Loucy (cell line): ENCODE results near the gene MRPL24.

ENCODE experiments used
- H2AFZ ChIP-seq: fragments of 200-600 bp; sonication (generic); 2 replicates; pipeline ENCODE4 v1.6.0; 2016; ENCODE audit warnings: antibody characterized with exemption, mild to moderate bottlenecking, low read length, moderate library complexity
- H3F3A ChIP-seq: fragments of 200-600 bp; 2 replicates; pipeline ENCODE4 v1.6.0; 2016; ENCODE audit warnings: antibody characterized with exemption, low read depth, mild to moderate bottlenecking
- H3K27me3 ChIP-seq: fragments of 200-600 bp; sonication (generic); 2 replicates; pipeline ENCODE4 v1.6.1; 2014; ENCODE audit warnings: low read length, mild to moderate bottlenecking; ENCODE audit not compliant: insufficient read depth, poor library complexity, severe bottlenecking
- H3K36me3 ChIP-seq: fragments of 200-600 bp; sonication (generic); 2 replicates; pipeline ENCODE4 v1.6.1; 2016; ENCODE audit warnings: low read length; ENCODE audit not compliant: insufficient read depth
- H3K4me1 ChIP-seq: fragments of 200-600 bp; sonication (generic); 2 replicates; pipeline ENCODE4 v1.5.1; 2014; ENCODE audit warnings: low read length, mild to moderate bottlenecking; ENCODE audit not compliant: insufficient read depth, poor library complexity, severe bottlenecking
- H3K4me2 ChIP-seq: fragments of 200-600 bp; sonication (generic); 2 replicates; pipeline ENCODE4 v1.6.0; 2014; ENCODE audit warnings: antibody characterized with exemption, low read length, low read depth, mild to moderate bottlenecking; ENCODE audit not compliant: poor library complexity, severe bottlenecking
- H3K4me3 ChIP-seq: fragments of 200-600 bp; sonication (generic); 2 replicates; pipeline ENCODE4 v1.5.1; 2014; ENCODE audit warnings: low read length, mild to moderate bottlenecking, mixed read lengths; ENCODE audit not compliant: poor library complexity, severe bottlenecking
- H3K79me2 ChIP-seq: fragments of 200-600 bp; sonication (generic); 2 replicates; pipeline ENCODE4 v1.6.1; 2014; ENCODE audit warnings: low read length; ENCODE audit not compliant: insufficient read depth
- H3K9ac ChIP-seq: fragments of 200-600 bp; sonication (generic); 2 replicates; pipeline ENCODE4 v1.6.0; 2014; ENCODE audit warnings: mild to moderate bottlenecking, low read depth, low read length, moderate library complexity; ENCODE audit not compliant: poor library complexity, severe bottlenecking
- H3K9me2 ChIP-seq: fragments of 200-600 bp; sonication (generic); replicated peaks from 2 replicates; pipeline ENCODE4 v1.6.1; 2016; ENCODE audit warnings: low read depth, low read length, mixed read lengths
- H3K9me3 ChIP-seq: fragments of 200-600 bp; sonication (generic); 2 replicates; pipeline ENCODE4 v1.6.1; 2014; ENCODE audit warnings: mild to moderate bottlenecking, antibody characterized with exemption, low read length, low read depth; ENCODE audit not compliant: insufficient read depth
- H4K20me1 ChIP-seq: fragments of 200-600 bp; sonication (generic); 2 replicates; pipeline ENCODE4 v1.6.0; 2014; ENCODE audit warnings: antibody characterized with exemption, low read length, mild to moderate bottlenecking; ENCODE audit not compliant: insufficient read depth, poor library complexity, severe bottlenecking
- EZH2phosphoT487 ChIP-seq: fragments of 200-600 bp; IDR thresholded peaks from 2 replicates; pipeline ENCODE4 v1.6.1; 2018; ENCODE audit warnings: antibody characterized with exemption, mild to moderate bottlenecking, moderate library complexity, borderline replicate concordance
- TF ChIP-seq, protein P1 (sequence below): fragments of 200-600 bp; sonication (generic); conservative IDR thresholded peaks from 2 replicates; pipeline ENCODE4 v1.5.1; 2014; ENCODE audit warnings: mild to moderate bottlenecking, antibody characterized with exemption, low read length

MRPL24 gene

DNA sequence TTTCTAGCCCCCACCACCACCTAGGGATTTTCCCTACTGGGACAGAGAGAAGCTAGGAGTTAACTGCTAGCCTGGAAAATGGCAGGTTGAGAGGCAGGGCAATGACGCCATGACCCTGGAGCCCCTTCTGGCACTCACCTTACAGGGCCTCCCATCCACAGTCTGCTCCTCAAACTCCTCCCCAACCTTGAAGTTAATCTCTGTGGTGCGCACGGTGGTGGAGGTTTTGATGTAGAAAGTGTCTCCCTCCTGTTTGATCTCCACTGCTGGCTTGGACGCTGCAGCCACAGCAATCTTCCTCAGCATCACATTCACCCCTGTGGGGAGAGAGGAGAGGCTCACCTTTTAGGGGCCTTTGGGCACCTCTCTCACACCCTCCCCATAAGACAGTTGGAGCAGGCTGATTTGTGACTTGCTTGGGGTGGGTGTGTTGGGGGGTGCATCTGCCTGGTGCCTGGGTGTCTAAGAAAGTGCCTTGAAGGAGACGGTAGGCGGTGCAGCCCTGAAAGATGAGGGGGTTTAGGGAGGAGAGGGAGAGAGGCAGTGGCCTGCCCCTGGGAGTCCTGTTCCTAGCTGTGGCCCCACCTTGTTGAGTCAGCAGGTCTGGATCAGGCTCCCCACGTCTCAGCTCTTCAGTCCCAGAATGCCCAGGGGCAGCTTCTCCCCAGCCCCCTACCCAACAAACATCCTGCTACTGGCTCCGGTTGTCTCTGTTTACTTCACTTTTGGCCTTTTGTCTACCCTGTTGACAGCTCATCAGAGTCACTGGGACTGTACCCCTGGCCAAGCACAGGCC, 40.0 kb downstream of the MRPL24 start:
- H3K9me2 ChIP-seq: no peaks in the 10 kb centered on the region
- H3K9ac ChIP-seq: no peak overlapping the region
- no peaks in the 10 kb centered on the region for H3K79me2 ChIP-seq
- H2AFZ ChIP-seq: no peak overlapping the region
- no peaks in the 10 kb centered on the region for H3F3A ChIP-seq
- H3K36me3 ChIP-seq: no peaks in the 10 kb centered on the region
- no peaks in the 10 kb centered on the region for H4K20me1 ChIP-seq
- no peak overlapping the region for H3K4me3 ChIP-seq
- no peaks in the 10 kb centered on the region for H3K27me3 ChIP-seq
- no peak overlapping the region for H3K4me2 ChIP-seq
- peaks cover 7% of the 10 kb centered on the region for H3K4me1 ChIP-seq
- TF ChIP-seq, protein P1, sequence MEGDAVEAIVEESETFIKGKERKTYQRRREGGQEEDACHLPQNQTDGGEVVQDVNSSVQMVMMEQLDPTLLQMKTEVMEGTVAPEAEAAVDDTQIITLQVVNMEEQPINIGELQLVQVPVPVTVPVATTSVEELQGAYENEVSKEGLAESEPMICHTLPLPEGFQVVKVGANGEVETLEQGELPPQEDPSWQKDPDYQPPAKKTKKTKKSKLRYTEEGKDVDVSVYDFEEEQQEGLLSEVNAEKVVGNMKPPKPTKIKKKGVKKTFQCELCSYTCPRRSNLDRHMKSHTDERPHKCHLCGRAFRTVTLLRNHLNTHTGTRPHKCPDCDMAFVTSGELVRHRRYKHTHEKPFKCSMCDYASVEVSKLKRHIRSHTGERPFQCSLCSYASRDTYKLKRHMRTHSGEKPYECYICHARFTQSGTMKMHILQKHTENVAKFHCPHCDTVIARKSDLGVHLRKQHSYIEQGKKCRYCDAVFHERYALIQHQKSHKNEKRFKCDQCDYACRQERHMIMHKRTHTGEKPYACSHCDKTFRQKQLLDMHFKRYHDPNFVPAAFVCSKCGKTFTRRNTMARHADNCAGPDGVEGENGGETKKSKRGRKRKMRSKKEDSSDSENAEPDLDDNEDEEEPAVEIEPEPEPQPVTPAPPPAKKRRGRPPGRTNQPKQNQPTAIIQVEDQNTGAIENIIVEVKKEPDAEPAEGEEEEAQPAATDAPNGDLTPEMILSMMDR: no peak
- TF ChIP-seq EZH2phosphoT487: no peak
- no peaks in the 10 kb centered on the region for H3K9me3 ChIP-seq

DNA sequence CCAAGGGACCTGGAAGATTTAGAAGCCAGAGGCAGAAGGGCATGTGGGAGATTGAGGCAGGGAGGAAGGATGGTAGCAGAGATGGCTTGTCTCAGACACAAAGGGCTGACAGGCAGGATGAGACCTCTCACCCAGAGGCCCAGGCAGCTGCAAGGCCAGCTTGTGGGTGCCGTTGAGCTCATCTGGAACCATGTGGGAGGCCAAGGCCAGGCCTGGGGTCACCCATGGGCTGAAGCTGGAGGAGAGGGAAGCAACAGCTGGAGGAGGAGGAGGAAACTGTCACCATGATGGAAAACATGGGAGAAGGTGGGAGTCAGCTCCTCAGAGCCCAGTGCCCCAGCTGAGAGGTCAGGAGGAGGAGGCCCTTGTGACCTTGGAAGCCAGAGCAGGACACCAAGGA, 41.9 kb downstream of the MRPL24 start:
- H3K27me3 ChIP-seq: no peaks in the 10 kb centered on the region
- TF ChIP-seq EZH2phosphoT487: no peak
- TF ChIP-seq, protein P1: no peak
- no peaks in the 10 kb centered on the region for H3F3A ChIP-seq
- peaks cover 3% of the 10 kb centered on the region for H3K4me1 ChIP-seq
- no peaks in the 10 kb centered on the region for H3K9me2 ChIP-seq
- H3K9me3 ChIP-seq: no peaks in the 10 kb centered on the region
- no peak overlapping the region for H3K4me3 ChIP-seq
- no peak overlapping the region for H3K9ac ChIP-seq
- no peaks in the 10 kb centered on the region for H3K36me3 ChIP-seq
- no peaks in the 10 kb centered on the region for H4K20me1 ChIP-seq
- no peaks in the 10 kb centered on the region for H3K79me2 ChIP-seq
- H3K4me2 ChIP-seq: no peak overlapping the region
- no peak overlapping the region for H2AFZ ChIP-seq

DNA sequence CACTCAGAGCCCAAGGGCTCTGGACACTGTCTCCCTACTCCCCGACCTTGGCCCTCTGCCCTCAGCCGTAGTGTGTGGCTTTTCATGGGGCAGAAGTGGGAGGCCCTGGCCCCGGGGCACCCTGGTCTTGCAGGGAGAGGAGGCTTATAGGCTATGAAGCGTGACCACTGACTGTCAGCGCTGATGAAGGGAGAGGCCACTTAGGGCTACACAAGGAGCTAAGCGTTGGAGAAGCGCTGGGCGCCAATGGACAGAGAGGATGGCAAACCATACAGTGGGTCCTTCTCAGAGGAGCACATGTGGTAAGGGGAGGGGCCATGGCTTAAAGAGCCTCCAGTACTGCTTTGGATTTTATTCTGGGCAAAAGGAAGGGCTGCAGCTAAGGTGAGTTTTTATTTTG, 43.4 kb downstream of the MRPL24 start:
- no peak overlapping the region for H2AFZ ChIP-seq
- H3K9me3 ChIP-seq: no peaks in the 10 kb centered on the region
- no peak overlapping the region for H3K9ac ChIP-seq
- no peaks in the 10 kb centered on the region for H4K20me1 ChIP-seq
- H3K27me3 ChIP-seq: no peaks in the 10 kb centered on the region
- TF ChIP-seq EZH2phosphoT487: no peak
- TF ChIP-seq, protein P1: no peak
- H3K36me3 ChIP-seq: no peaks in the 10 kb centered on the region
- H3K4me3 ChIP-seq: no peak overlapping the region
- no peaks in the 10 kb centered on the region for H3F3A ChIP-seq
- peaks cover 17% of the 10 kb centered on the region for H3K4me1 ChIP-seq
- no peak overlapping the region for H3K4me2 ChIP-seq
- H3K9me2 ChIP-seq: no peaks in the 10 kb centered on the region
- H3K79me2 ChIP-seq: no peaks in the 10 kb centered on the region
